G401 (cell line): ENCODE results near the gene RPL27. TPM values are rescaled to one million over a fixed set of nuclear protein-coding genes. Genes with fewer than 3 reads are reported as not detected.
"Not testable (repeated sequence)": the region's sequence is repeated elsewhere in the genome, so short reads cannot be mapped to it uniquely, and the experiment has no call there.

Source experiments
- DNase-seq: peaks from one replicate; pipeline ENCODE4 v3.0.0-alpha.2; 2015; ENCODE audit warnings: low spot score
- in situ Hi-C: cut with HindIII; loops from 2 replicates; pipeline ENCODE4 v1.10.0; 2016; ENCODE audit warnings: low sequenced_read_pairs, mixed read lengths
- total RNA-seq: library from RNA; depleted of rRNA; stranded (reverse); fragments of >200 nt; shearing (Covaris generic); gene quantifications from 2 replicates; pipeline ENCODE4 v1.2.3, GENCODE V29; 2014

RPL27 gene
- total RNA-seq, 1 experiment from 2014 or later = 1,864 TPM

DNA sequence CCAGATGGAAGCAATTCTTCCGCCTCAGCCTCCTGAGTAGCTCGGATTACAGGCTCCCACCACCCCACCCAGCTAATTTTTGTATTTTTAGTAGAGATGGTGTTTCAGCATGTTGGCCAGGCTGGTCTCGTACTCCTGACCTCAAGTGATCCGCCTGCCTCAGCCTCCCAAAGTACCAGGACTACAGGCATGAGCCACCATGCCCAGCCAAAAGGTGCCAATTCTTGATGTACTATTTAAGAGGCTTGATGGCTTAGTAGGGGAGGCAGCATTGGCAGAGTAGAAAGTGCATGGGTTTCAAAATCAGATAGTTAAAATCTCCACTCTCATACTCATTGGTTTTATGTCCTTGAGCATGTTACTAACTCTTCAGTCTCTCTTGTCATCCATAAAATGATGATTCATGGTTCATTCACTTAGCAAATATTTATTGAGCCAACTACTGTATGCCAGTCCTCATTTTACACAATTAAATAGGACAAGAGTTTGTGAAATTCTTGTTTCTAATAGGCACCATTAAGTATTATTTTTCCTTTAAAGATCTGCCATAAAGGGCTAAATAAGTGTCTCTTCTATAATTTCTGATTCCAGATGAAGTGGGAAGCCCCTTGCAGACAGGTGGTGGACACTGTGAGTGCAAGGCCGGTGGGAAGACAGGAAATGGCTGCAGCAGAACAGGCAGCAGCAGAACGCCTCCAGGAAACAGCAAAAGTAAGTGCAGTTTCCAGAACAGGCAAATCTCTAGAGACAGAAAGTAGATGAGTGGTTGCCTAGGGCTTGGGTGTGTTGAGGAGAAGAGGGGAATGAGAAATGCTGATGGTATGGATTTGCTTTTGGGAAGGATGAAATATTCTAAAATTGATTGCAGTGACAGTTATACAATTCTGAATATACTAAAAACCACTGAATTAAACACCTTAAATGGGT is 8.2 kb upstream of the RPL27 start:
- no peak for DNase-seq
- in situ Hi-C loops = no loop called here

DNA sequence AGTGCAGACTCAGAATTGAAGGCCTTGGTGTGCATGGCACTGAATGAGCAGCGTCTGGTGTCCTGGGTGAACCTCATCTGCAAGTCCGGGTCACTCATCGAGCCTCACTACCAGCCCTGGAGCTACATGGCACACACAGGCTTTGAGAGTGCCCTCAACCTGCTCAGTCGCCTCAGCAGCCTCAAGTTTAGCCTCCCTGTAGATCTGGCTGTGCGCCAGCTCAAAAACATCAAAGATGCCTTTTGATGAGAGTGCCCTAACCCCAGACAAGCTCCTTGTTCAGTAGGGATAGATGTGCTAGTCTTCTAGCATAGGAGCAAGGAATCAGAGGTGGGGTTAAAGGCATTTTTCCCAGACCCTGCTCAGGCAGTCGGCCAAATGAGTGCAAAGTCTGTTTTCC is 6.7 kb upstream of the RPL27 start:
- no peak for DNase-seq
- in situ Hi-C loops = no loop called here

DNA sequence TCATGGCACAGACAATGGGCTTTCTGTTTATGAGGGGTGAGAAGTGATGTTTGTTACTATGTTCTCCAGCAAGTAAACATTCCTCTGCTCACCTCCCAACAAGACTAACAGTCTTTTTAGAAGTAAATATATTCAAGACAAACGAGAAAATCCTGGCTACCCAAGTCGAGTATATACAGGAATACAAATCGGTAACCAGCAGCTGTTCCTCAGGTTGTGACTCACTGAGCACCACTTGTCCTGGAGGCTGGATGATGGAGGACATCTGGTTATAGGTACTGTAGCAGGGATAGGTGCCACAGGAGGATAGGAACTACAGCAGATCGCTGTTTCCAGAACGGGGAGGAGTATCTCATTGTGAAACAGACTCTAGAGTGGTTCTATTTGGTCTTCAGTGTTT is 5.3 kb upstream of the RPL27 start:
- in situ Hi-C loops = no loop called here

DNA sequence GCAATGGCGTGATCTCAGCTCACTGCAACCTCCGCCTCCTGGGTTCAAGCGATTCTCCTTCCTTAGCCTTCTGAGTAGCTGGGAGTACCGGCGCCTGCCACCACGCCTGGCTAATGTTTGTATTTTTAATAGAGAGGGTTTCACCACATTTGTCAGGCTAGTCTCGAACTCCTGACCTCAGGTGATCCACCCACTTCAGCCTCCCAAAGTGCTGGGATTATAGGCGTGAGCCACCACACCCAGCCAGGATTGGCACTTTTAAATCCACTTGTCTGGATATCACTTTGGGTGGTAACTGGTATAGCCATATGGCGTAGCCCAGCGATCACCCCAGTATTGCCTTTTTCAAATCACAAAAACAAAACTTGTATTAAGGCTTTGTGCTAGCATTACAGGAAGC is 4.3 kb upstream of the RPL27 start:
- DNase-seq, in situ Hi-C loops: not testable (repeated sequence)

More for the DNA sequence above, 5.3 kb upstream of the RPL27 start:
- DNase-seq = no peak

DNA sequence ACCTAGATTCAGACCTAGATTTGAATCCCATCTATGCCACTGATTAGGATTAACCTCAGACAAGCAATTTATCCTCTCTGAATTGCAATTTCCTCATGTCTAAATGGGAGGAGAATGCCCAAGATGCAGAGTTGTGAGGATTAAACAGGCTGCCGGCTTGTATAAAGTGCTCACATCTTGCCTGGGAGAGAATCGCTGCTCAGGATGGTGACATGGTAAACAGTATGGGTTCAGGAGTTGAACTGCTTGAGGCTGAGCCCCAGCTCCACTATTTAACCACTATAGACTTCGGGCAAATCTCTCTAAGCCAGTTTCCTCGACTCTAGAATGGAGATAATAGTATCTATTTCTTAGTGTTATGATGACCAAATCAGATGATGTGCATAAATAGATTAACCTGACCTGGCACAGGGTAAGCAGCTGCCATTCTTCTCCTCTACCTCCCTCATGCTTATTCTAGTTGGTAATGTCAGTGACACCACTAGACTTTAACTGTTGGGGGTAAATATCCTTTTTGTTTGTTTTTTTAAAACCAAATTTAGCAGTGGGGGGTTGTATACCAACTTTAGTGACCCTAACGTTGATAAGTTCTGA is 732 bp upstream of the RPL27 start:
- no peak for DNase-seq
- in situ Hi-C loops = no loop called here

DNA sequence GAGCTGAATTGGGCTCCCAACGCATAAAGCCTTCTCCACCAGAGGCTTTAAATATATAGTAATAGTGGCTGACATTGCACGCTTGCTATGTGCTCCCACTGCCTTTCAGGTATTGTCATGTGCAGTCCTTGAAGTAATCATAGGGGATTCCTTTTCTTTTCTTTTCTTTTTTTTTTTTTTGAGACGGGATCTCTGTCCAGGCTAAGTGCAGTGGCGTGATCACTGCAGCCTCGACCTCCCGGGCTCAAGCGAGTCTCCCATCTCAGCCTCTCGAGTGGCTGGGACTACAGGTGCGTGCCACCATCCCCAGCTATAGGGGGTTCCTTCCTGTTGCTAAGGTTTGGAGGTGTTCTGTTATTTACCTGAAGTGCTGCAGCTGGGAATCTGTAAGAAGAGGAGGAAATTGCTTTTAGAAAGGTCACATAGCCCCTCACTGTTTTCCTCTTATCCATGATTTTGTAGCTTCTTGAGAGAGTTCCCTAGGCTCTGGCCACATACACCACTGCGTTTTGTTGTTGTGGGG is 845 bp downstream of the RPL27 start:
- no peak for DNase-seq
- in situ Hi-C loops = no loop called here

DNA sequence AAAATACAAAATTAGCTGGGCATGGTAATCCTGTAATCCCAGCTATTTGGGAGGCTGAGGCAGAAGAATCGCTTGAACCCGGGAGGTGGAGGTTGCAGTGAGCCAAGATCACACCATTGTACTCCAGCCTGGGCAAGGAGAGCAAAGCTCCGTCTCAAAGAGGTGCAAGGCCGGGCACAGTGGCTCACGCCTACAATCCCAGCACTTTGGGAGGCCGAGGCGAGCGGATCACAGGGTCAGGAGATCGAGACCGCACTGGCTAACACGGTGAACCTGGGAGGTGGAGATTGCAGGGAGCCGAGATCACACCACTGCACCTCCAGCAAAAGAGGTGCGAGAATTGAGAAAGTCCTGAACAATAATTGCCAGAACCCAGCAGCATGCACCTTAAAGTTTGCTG is 2.7 kb downstream of the RPL27 start:
- in situ Hi-C loops, DNase-seq: not testable (repeated sequence)

DNA sequence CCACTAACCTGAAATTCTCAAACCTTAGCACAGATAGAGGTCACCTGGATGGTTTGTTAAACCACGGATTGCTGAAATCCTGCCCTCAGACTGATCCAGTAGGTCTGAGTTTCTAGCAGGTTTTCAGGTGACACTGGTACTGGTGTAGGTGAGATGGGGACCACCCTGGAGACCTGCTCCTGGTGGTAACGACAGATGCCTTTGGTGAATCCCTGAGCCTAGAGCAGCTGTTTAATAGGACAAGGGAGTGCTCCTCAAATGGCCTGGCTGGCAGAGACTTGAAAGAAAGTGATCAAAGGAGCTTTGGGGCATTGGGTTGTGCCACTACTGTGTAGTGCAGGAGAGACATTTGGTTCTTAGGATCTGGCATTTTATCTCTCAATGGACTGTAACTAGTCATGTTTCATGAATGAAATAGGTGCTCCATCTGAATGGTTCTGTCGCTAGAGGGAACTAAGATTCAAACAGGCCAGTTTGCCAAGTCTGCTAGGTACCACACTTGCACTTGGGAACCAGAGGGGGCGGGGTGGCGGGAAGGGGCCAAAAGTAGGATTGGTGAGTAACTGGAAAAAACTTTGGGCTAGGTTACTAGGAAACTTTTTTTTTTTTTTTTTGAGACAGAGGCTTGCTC is 5.4 kb downstream of the RPL27 start:
- in situ Hi-C loops = no loop called here
- DNase-seq = peak; percentile 54

DNA sequence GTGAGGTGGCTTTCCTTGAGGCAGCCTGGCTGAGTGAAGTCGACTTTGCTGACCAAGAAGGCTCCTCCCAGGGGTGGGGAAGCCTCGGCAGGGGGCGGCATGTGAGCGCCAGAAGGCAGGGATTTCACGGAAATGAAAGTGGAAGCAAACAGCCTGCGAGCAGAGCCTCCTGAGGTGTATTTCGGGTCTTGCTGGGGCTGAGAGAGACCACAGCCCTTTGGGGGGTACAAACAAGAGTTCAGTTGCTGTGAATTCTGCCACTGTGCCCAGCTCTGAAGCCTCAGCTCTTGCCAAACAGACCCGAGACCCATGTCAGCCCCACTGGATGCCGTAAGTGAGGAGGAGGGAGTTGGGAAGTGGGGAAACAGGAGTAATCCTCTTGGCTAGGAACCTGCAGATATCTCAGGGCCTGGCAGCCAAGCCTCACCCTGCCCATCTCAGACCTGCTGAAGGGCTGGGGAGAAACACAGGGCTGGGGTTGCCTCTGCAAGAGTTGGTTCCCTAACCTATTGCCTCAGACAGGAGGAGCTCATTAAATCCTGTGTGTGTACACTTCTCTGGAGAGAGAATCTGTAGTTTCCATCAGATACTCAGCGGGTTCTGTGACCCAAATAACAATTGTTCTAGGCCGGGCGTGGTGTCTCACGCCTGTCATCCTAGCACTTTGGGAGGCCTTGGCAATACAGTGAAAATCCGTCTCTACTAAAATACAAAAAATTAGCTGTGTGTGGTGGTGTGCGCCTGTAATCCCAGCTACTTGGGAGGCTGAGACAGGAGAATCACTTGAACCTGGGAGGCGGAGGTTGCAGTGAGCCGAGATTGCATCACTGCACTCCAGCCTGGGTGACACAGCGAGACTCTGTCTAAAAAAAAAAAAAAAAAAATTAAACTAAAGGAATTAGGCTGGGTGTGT is 8.7 kb downstream of the RPL27 start, which contains the start of gene IFI35:
TSS of gene IFI35 (plus strand) at position 146 of the 913 bp plus-strand sequence. CDS start at position 310, 164 bp downstream.
- peak; percentile 47 for DNase-seq
- in situ Hi-C loops = no loop called here

DNA sequence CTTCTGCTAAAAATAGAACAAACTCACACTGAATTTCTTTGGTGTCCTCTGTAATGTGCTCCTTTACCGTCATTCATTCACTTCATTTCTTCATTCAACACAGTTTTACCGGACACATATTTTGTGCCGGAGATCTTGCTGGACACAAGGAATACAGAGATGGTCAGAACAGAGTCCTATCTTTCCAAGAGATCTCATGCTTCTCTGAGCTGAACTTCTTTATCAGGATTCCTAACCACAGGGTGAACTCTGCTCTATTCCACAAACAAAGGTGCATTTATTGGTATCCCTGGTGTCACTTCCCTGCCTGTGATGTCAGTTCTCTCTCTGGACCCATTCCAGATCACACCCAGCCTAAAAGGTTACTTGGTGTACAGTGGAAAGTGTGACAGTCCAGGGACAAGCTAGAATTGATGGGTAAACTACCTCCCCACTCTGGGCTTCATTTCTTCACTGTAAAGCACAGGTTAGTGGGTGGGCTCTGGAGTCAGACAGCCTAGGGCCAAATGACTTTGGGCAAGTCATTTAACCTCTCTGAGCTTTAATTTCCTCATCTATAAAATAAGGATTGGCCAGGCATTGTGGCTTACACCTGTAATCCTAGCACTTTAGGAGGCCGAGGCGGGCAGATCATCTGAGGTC is 12.6 kb downstream of the RPL27 start:
- in situ Hi-C loops = no loop called here
- DNase-seq = no peak

DNA sequence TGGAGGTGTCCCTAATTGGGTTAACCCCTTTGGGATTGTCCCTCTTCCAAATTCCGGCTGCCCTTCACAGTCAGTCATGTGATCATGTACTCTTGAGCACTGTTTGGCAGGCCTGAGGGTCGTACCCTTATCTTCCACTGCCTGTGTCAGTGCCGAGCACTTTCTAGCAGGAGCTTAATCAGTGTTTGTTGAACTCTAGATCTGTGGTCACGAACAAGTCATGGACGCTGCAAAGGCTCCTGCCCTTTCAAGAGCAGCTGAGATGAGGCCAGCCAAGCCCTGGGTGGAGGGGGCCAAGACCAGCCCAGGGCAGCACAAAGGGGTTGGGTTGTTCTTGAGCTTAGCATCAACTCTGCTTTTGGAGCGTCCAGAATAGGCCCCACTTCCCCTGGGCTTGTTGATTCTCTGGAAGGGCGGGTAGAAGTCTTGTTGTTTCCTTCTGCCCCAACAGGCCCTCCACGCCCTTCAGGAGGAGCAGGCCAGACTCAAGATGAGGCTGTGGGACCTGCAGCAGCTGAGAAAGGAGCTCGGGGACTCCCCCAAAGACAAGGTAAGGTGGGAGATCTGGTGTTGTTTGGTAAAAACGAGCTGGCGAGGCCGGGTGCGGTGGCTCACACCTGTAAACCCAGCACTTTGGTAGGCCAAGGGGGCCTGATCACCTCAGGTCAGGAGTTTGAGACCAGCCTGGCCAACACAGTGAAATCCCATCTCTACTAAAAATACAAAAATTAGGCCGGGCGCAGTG is 13.7 kb downstream of the RPL27 start:
- in situ Hi-C loops = no loop called here
- no peak for DNase-seq

DNA sequence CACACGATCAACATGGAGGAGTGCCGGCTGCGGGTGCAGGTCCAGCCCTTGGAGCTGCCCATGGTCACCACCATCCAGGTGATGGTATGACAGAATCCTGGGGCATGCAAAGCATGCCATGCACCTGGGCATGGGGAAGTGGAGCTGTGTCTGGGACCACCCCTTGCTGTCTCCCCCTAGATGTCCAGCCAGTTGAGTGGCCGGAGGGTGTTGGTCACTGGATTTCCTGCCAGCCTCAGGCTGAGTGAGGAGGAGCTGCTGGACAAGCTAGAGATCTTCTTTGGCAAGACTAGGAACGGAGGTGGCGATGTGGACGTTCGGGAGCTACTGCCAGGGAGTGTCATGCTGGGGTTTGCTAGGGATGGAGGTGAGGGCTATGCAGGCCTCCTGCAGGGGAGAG is 15.1 kb downstream of the RPL27 start:
- in situ Hi-C loops = no loop called here
- no peak for DNase-seq

DNA sequence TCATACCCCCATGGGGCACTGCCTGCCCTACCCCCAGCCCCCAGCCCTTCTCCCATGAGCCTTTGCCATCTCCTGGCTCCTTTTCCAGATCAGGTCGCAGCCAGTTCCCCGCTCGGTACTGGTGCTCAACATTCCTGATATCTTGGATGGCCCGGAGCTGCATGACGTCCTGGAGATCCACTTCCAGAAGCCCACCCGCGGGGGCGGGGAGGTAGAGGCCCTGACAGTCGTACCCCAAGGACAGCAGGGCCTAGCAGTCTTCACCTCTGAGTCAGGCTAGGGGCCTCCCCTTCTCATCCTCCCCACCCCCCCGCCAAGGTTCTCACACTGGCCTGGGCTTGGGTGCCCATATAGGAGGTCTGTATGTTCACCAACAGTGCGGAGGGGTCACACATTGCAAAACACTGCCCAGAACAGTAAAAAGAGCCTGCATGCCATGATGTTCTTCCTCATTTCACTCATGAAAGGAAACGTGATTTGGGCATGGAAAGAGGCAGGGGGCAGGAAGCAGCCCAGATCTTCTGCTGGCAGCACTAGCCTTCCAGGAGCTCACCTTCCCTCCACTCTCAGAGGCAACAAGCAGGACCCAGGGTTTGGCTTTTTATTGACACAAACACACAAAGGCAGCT is 15.9 kb downstream of the RPL27 start:
- in situ Hi-C loops = no loop called here
- no peak for DNase-seq

DNA sequence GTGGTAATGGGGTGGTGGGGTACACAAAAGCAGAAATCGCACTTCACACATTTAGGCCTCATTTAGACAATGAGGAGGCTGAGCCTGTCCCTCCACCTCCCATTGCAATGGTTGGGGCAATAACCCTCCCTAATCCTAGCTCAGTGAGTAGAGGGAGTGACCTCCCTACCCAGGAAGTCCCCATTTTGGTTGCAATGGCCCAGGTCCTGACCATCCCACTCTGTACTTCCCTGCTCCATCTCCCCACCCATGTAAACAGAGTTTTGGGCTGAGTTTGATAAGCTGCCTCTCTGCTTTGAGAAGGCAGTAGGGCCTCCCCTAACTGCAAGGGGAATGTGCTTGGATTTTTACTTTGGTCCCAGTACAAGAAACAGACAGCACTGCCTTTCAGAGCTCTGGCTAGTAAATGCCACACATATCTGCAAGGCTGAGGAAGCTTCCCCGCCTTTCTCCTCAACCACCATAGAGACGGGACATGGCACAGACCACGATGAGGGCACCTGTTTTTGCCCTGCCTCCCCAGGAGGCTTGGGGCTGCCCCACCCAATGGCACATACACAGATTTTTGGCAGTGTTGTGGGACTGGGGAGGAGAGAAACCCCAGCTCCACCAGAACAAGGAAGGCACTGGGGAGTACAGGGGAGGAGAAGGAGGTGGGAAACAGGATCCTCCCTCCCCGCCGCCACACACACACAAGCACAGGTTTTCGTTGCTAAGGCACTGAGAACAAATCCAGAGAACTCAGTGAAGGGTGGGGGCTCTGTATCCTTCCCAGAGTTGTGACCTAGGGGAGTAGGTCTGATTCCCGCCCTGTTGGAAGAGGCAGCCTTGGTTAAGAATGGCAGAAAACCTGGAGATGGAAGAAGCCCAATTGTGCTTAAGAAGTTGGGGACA is 16.7 kb downstream of the RPL27 start:
- DNase-seq = no peak
- in situ Hi-C loops = no loop called here

DNA sequence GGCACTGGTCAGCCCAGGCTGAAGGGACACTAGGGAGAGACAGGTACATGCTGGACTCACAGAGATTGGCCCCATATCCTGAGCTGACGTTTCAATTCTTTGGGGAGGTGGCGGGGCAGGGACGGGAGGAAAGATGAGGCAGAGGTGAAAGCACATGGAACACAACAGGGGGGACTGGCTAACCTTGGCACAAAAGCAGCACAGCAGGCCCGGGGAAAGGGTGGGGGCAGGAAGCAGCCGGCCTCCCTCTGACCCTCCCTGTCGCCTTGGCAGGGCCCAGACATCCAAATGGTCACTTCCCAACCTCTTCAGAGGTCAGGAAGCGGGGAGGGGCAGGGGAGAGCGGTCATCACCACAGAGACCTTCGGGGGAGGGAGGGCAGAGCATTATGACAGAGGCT is 17.4 kb downstream of the RPL27 start:
- in situ Hi-C loops = no loop called here
- DNase-seq = no peak

DNA sequence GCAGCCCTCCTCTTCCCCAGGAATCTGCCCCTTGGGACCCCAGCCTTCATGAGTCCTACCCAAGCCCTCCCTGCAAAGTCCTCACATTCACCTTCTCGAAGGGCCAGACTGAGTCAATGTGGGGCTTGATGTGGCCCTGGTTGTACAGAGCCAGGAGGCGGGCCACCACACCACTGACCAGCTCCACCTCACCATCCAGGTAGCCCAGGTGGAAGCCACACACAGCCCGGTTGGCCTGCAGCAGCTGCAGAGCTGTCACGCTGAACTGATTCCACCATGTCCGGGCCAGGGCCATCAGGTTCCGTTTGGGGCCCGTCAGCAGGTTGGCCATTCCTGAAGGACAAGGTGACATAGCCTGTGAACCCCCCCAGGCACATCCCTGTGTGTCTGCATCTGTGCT is 18.0 kb downstream of the RPL27 start:
- DNase-seq = no peak
- in situ Hi-C loops = no loop called here
